Stimulated activated CD4-positive, alpha-beta T cell treated with anti-CD3 and anti-CD28 coated beads, Interleukin-1b, Interleukin-23, amount 100 ng/mL, for 24 hours (primary cell): ENCODE measurements around the gene MAP3K21.

Source experiments
- DNase-seq, 4 experiments: peaks; one replicate each; pipeline ENCODE4 v3.0.0-alpha.2; 2020; ENCODE audit warnings: low read depth in 4 of 4, low spot score in 1 of 4

MAP3K21 gene

GRCh38 chr1:233357595-233358397 is 30.3 kb downstream of the MAP3K21 start:
- DNase-seq, result peak in 1 of 4 experiments; percentile 15

- no peak for DNase-seq
These were observed 31.9 kb downstream of the MAP3K21 start for GRCh38 chr1:233359431-233359830.

- no peak for DNase-seq
These were observed 32.4 kb downstream of the MAP3K21 start for GRCh38 chr1:233359905-233360304.

- DNase-seq, result no peak
These were observed 33.1 kb downstream of the MAP3K21 start for GRCh38 chr1:233360525-233361102.

- DNase-seq, result no peak
These were observed 34.4 kb downstream of the MAP3K21 start for GRCh38 chr1:233361876-233362275.

- no peak for DNase-seq
These were observed 35.2 kb downstream of the MAP3K21 start for GRCh38 chr1:233362743-233363142.

GRCh38 chr1:233364026-233364425 is 36.5 kb downstream of the MAP3K21 start:
- DNase-seq, result no peak

- no peak for DNase-seq
These were observed 37.4 kb downstream of the MAP3K21 start for GRCh38 chr1:233364695-233365539.

GRCh38 chr1:233366575-233366974 is 39.1 kb downstream of the MAP3K21 start:
- DNase-seq, result no peak

- no peak for DNase-seq
These were observed 39.7 kb downstream of the MAP3K21 start for GRCh38 chr1:233367057-233367803.

- no peak for DNase-seq
These were observed 40.7 kb downstream of the MAP3K21 start for GRCh38 chr1:233368106-233368788.

- no peak for DNase-seq
These were observed 41.2 kb downstream of the MAP3K21 start for GRCh38 chr1:233368789-233369130.

- DNase-seq, result no peak
These were observed 44.9 kb downstream of the MAP3K21 start for GRCh38 chr1:233372218-233373120.

GRCh38 chr1:233373226-233373625 is 45.7 kb downstream of the MAP3K21 start:
- no peak for DNase-seq

GRCh38 chr1:233375653-233376052 is 48.1 kb downstream of the MAP3K21 start:
- no peak for DNase-seq

GRCh38 chr1:233376382-233377110 is 49.0 kb downstream of the MAP3K21 start:
- no peak for DNase-seq

GRCh38 chr1:233379869-233380438 is 52.4 kb downstream of the MAP3K21 start:
- DNase-seq, result no peak

GRCh38 chr1:233381806-233382205 is 54.3 kb downstream of the MAP3K21 start:
- DNase-seq, result no peak

GRCh38 chr1:233383984-233384383 is 56.5 kb downstream of the MAP3K21 start:
- DNase-seq, result no peak
